HG02885 (cell line): ENCODE results near the gene SLBP.
"Not testable (repeated sequence)": the region's sequence is repeated elsewhere in the genome, so short reads cannot be mapped to it uniquely, and the experiment has no call there.

ENCODE experiments used
- ATAC-seq: cut with Tn5 transposase; IDR thresholded peaks from one replicate; pipeline ENCODE4 v1.9.1; 2021; ENCODE audit warnings: mild to moderate bottlenecking; ENCODE audit not compliant: unreplicated experiment, poor library complexity

The SLBP gene

GRCh38 chr4:1714303-1715001 lies 2.3 kb upstream of the SLBP start:
- no peak for ATAC-seq

GRCh38 chr4:1713003-1713851 lies 1.1 kb upstream of the SLBP start:
- peak; percentile 2 for ATAC-seq

- peak; percentile 18 for ATAC-seq
Observed at GRCh38 chr4:1711571-1712215, 426 bp downstream of the SLBP start.

- ATAC-seq: no peak
Observed at GRCh38 chr4:1711055-1711570, 1.0 kb downstream of the SLBP start.

- ATAC-seq: no peak
Observed at GRCh38 chr4:1708581-1708980, 3.5 kb downstream of the SLBP start.

- ATAC-seq: no peak
Observed at GRCh38 chr4:1706358-1706757, 5.8 kb downstream of the SLBP start.

- no peak for ATAC-seq
Observed at GRCh38 chr4:1705732-1706131, 6.4 kb downstream of the SLBP start.

GRCh38 chr4:1703867-1704266 lies 8.3 kb downstream of the SLBP start:
- no peak for ATAC-seq

- not testable (repeated sequence) for ATAC-seq
Observed at GRCh38 chr4:1701671-1702070, 10.4 kb downstream of the SLBP start.

- no peak for ATAC-seq
Observed at GRCh38 chr4:1695913-1696312, 16.2 kb downstream of the SLBP start.

GRCh38 chr4:1693131-1693896 lies 18.8 kb downstream of the SLBP start:
- ATAC-seq: peak; percentile 79

- no peak for ATAC-seq
Observed at GRCh38 chr4:1691737-1692373, 20.3 kb downstream of the SLBP start.

- ATAC-seq: no peak
Observed at GRCh38 chr4:1690698-1691097, 21.4 kb downstream of the SLBP start.

- no peak for ATAC-seq
Observed at GRCh38 chr4:1686440-1687036, 25.6 kb downstream of the SLBP start.

- ATAC-seq: no peak
Observed at GRCh38 chr4:1685235-1686150, 26.6 kb downstream of the SLBP start.

GRCh38 chr4:1684506-1685234 lies 27.4 kb downstream of the SLBP start:
- no peak for ATAC-seq

GRCh38 chr4:1683736-1684505 lies 28.2 kb downstream of the SLBP start, which contains the start of gene FAM53A:
TSS of gene FAM53A (minus strand) at chr4:1684313. CDS start at chr4:1668741, 15,572 bp downstream.
- peak; percentile 89 for ATAC-seq
